IMR-90 (cell line): ENCODE data around the gene PLSCR5. TPM values are rescaled to one million over a fixed set of nuclear protein-coding genes. Genes with fewer than 3 reads are reported as not detected.
A peak's percentile ranks its signal among the peaks of the same experiment; 100 is the strongest.

Experiments used
- ATAC-seq: fragments of 200-7000 bp; cut with Tn5 transposase; 2 replicates; pipeline ENCODE4 v1.9.1; 2020; ENCODE audit warnings: low read depth, mild to moderate bottlenecking, moderate library complexity
- BruUV-seq: library from RNA; stranded (reverse); fragments of 400-500 nt; replicated peaks from 2 replicates; lab custom pipeline; 2021; lab: Mats Ljungman, UMichigan
- CTCF ChIA-PET: fragments of 300-600 bp; formaldehyde crosslinking; extraction: SDS; loops from one replicate; lab custom pipeline; 2021; ENCODE audit warnings: antibody characterized with exemption; lab: Yijun Ruan, JAX
- POLR2A ChIA-PET: fragments of 300-600 bp; sonication (Branson Sonifier 250); formaldehyde crosslinking; loops from one replicate; lab custom pipeline; 2022; ENCODE audit warnings: antibody characterized with exemption; ENCODE audit not compliant: unreplicated experiment; lab: Charles Lee
- DNase-seq: peaks from one replicate; pipeline ENCODE4 v3.0.0; 2013
- H2AFZ ChIP-seq: replicated peaks from 2 replicates; pipeline ENCODE3; 2013; ENCODE audit warnings: low read length, mild to moderate bottlenecking; ENCODE audit not compliant: poor library complexity
- H2AK5ac ChIP-seq: 2 replicates; pipeline ENCODE4 v1.6.1; 2013; ENCODE audit warnings: low read depth, low read length, inconsistent platforms
- H2AK9ac ChIP-seq: replicated peaks from 2 replicates; pipeline ENCODE3; 2013; ENCODE audit warnings: mild to moderate bottlenecking, low read depth, low read length, moderate library complexity; ENCODE audit not compliant: poor library complexity
- H2BK120ac ChIP-seq: 2 replicates; pipeline ENCODE4 v1.6.1; 2013; ENCODE audit warnings: low read depth, low read length, inconsistent platforms
- H2BK15ac ChIP-seq: 3 replicates; pipeline ENCODE4 v1.6.1; 2013; ENCODE audit warnings: low read depth, low read length, inconsistent platforms
- H2BK20ac ChIP-seq: 2 replicates; pipeline ENCODE4 v1.6.1; 2013; ENCODE audit warnings: low read depth, mild to moderate bottlenecking, inconsistent platforms, low read length, moderate library complexity
- H2BK5ac ChIP-seq: 2 replicates; pipeline ENCODE4 v1.6.1; 2013; ENCODE audit warnings: mild to moderate bottlenecking, low read depth, low read length, inconsistent platforms; ENCODE audit not compliant: poor library complexity, severe bottlenecking
- H3K14ac ChIP-seq: replicated peaks from 2 replicates; pipeline ENCODE4 v1.6.1; 2013; ENCODE audit warnings: low read depth, low read length, inconsistent platforms
- H3K18ac ChIP-seq: 2 replicates; pipeline ENCODE4 v1.6.1; 2013; ENCODE audit warnings: low read depth, low read length, control low read depth
- H3K23ac ChIP-seq: 2 replicates; pipeline ENCODE4 v1.6.1; 2013; ENCODE audit warnings: low read depth, low read length, inconsistent platforms
- H3K27ac ChIP-seq: 2 replicates; pipeline ENCODE4 v1.5.1; 2013; ENCODE audit warnings: mild to moderate bottlenecking, control low read depth, low read length; ENCODE audit not compliant: insufficient read depth
- H3K27me3 ChIP-seq: 2 replicates; pipeline ENCODE4 v1.6.1; 2013; ENCODE audit warnings: low read length; ENCODE audit not compliant: control insufficient read depth, insufficient read depth
- H3K36me3 ChIP-seq: 2 replicates; pipeline ENCODE4 v1.6.1; 2013; ENCODE audit warnings: low read length, mixed read lengths; ENCODE audit not compliant: control insufficient read depth, insufficient read depth
- H3K4ac ChIP-seq: 2 replicates; pipeline ENCODE4 v1.6.1; 2013; ENCODE audit warnings: low read depth, low read length, inconsistent platforms
- H3K4me1 ChIP-seq: 2 replicates; pipeline ENCODE4 v1.6.1; 2013; ENCODE audit warnings: low read length, mixed read lengths; ENCODE audit not compliant: control insufficient read depth, insufficient read depth
- H3K4me2 ChIP-seq: 2 replicates; pipeline ENCODE4 v1.6.1; 2013; ENCODE audit warnings: low read depth, mild to moderate bottlenecking, control low read depth, low read length, moderate library complexity
- H3K4me3 ChIP-seq: 2 replicates; pipeline ENCODE4 v1.5.1; 2013; ENCODE audit warnings: low read depth, mild to moderate bottlenecking, control low read depth, low read length, moderate library complexity; ENCODE audit not compliant: insufficient read depth
- H3K56ac ChIP-seq: 2 replicates; pipeline ENCODE4 v1.6.1; 2013; ENCODE audit warnings: low read length, inconsistent platforms; ENCODE audit not compliant: insufficient read depth; ENCODE audit errors: extremely low read depth
- H3K79me1 ChIP-seq, 2 experiments: 2 replicates each; pipeline ENCODE4 v1.6.1; 2013; ENCODE audit warnings: low read length in 2 of 2, inconsistent platforms in 1 of 2, low read depth in 1 of 2
- H3K9ac ChIP-seq: 2 replicates; pipeline ENCODE4 v1.6.1; 2013; ENCODE audit warnings: low read depth, low read length, control low read depth
- H3K9me1 ChIP-seq: 2 replicates; pipeline ENCODE4 v1.6.1; 2013; ENCODE audit warnings: low read length, inconsistent platforms; ENCODE audit not compliant: insufficient read depth
- H3K9me3 ChIP-seq: 2 replicates; pipeline ENCODE4 v1.6.1; 2013; ENCODE audit warnings: low read length; ENCODE audit not compliant: control insufficient read depth, insufficient read depth
- H4K20me1 ChIP-seq: 2 replicates; pipeline ENCODE4 v1.6.1; 2013; ENCODE audit warnings: low read length, inconsistent platforms; ENCODE audit not compliant: insufficient read depth
- H4K5ac ChIP-seq: 2 replicates; pipeline ENCODE4 v1.6.1; 2013; ENCODE audit warnings: mild to moderate bottlenecking, low read depth, low read length, control low read depth
- H4K8ac ChIP-seq, 2 experiments: 2 replicates each; pipeline ENCODE4 v1.6.1; 2013; ENCODE audit warnings: low read depth in 2 of 2, low read length in 2 of 2, control low read depth in 1 of 2, inconsistent platforms in 1 of 2
- H4K91ac ChIP-seq: 2 replicates; pipeline ENCODE4 v1.6.1; 2013; ENCODE audit warnings: low read depth, low read length, inconsistent platforms; ENCODE audit not compliant: insufficient read depth
- CHD1 ChIP-seq: IDR thresholded peaks from 2 replicates; pipeline ENCODE4 v1.6.1; 2012; ENCODE audit warnings: low read depth, low read length, improper control_type of control experiment
- CTCF ChIP-seq: conservative IDR thresholded peaks from 2 replicates; pipeline ENCODE4 v1.5.1; 2012; ENCODE audit warnings: mild to moderate bottlenecking, low read depth, low read length, improper control_type of control experiment
- FOS ChIP-seq: fragments of 150-350 bp; IDR thresholded peaks from 2 replicates; pipeline ENCODE4 v1.6.1; 2016; ENCODE audit warnings: low read depth, low read length
- MAZ ChIP-seq: IDR thresholded peaks from 2 replicates; pipeline ENCODE4 v1.6.1; 2012; ENCODE audit warnings: low read depth, mild to moderate bottlenecking, low read length, improper control_type of control experiment, moderate library complexity, borderline replicate concordance
- dilution Hi-C: fragments of 300-500 bp; cut with HindIII; formaldehyde crosslinking; loops from one replicate; pipeline ENCODE4 v1.14.3; 2018; ENCODE audit warnings: low sequenced_read_pairs; ENCODE audit not compliant: unreplicated experiment
- in situ Hi-C: fragments of 300-500 bp; cut with MboI; formaldehyde crosslinking; loops from 3 replicates; pipeline ENCODE4 v1.14.3; 2019; ENCODE audit warnings: low sequenced_read_pairs, inconsistent platforms, mixed read lengths
- intact Hi-C: fragments of 100-400 bp; cut with micrococcal nuclease; formaldehyde crosslinking; loops from 2 replicates; pipeline ENCODE4 v1.10.0; 2022
- microRNA-seq, 2 experiments: library from miRNA; stranded (forward) in 1 of 2; unstranded in 1 of 2; fragments of 10-50 nt in 1 of 2; fragments of <30 nt in 1 of 2; gene quantifications in 1 of 2; microRNA quantifications in 1 of 2; one replicate each; pipeline versions ENCODE3 to v1.1.0; 2013 to 2020; ENCODE audit not compliant: insufficient read depth in 1 of 2, insufficient read length in 1 of 2, unreplicated experiment in 1 of 2
- polyA plus RNA-seq, 3 experiments: library from polyadenylated mRNA; depleted of rRNA; stranded (reverse); fragments of >200 nt; gene quantifications; 2 replicates each; pipeline ENCODE4 v1.2.3, GENCODE V29; 2012; ENCODE audit warnings: low replicate concordance in 1 of 3
- small RNA-seq, 5 experiments: library from RNA; depleted of rRNA; stranded (forward); fragments of <200 nt; gene quantifications; one replicate each; pipeline ENCODE3, GENCODE V24; 2012
- total RNA-seq: library from RNA; depleted of rRNA; stranded (reverse); fragments of >200 nt; gene quantifications from 2 replicates; pipeline ENCODE4 v1.2.3, GENCODE V29; 2012; rRNA removed

PLSCR5 gene
- total and polyA plus RNA-seq, 2 of the 4 experiments (the other 2 are of a cell fraction) = not detected

- DNase-seq (no peak), ATAC-seq (peak; percentile 68)
- no peak overlapping the region for H2AK9ac ChIP-seq
- in situ Hi-C loops = no loop called here
- H3K27ac ChIP-seq = peak overlapping the region; percentile 26; the same call in 1 of the 2 replicates
- no peaks in the 10 kb centered on the region; the same call in 1 of the 2 replicates for H3K9me3 ChIP-seq
- no peak overlapping the region for H2AK5ac ChIP-seq
- no peak overlapping the region for H3K4me3 ChIP-seq
- no peak overlapping the region for H2AFZ ChIP-seq
- peaks cover 8% of the 10 kb centered on the region for H3K36me3 ChIP-seq
- H4K20me1 ChIP-seq = no peaks in the 10 kb centered on the region
- H3K4me2 ChIP-seq = peak overlapping the region; percentile 39
- no peak overlapping the region for H3K23ac ChIP-seq
- CTCF ChIA-PET = no interaction called here
- TF ChIP-seq CHD1 (no peak), CTCF (no peak), FOS (no peak), MAZ (no peak)
- H2BK20ac ChIP-seq = peak overlapping the region; percentile 4; the same call in 1 of the 2 replicates
- H3K27me3 ChIP-seq = no peaks in the 10 kb centered on the region
- peak overlapping the region; percentile 68 for H4K5ac ChIP-seq
- H3K18ac ChIP-seq = peak overlapping the region; percentile 78; the same call in 1 of the 2 replicates
- no peak overlapping the region for H3K56ac ChIP-seq
- H3K4me1 ChIP-seq = peaks cover 7% of the 10 kb centered on the region; the same call in 1 of the 2 replicates
- intact Hi-C loops = no loop called here
- no peak overlapping the region; the same call in 1 of the 2 replicates for H2BK120ac ChIP-seq
- H3K14ac ChIP-seq = no peak overlapping the region
- no peak overlapping the region for H2BK5ac ChIP-seq
- dilution Hi-C loops = no loop called here
- H4K91ac ChIP-seq = no peak overlapping the region
- no peak overlapping the region for H2BK15ac ChIP-seq
- H3K79me1 ChIP-seq = peaks cover 10 to 26% of the 10 kb centered on the region in 2 experiments
- BruUV-seq = no TSS peak
- H4K8ac ChIP-seq = no peak overlapping the region
- H3K9ac ChIP-seq = no peak overlapping the region
- H3K9me1 ChIP-seq = peaks cover under 1% of the 10 kb centered on the region; the same call in 1 of the 2 replicates
- H3K4ac ChIP-seq = no peak overlapping the region
- POLR2A ChIA-PET = no interaction called here
These were observed 68.5 kb downstream of the PLSCR5 start for GRCh38 chr3:146536681-146537080.

Small RNA genes within 50 kb of the gene (microRNA-seq; reads per million reads assigned to microRNA genes)
- not detected for gene RNU6-428P (ENCODE audit: insufficient read depth, insufficient read length)

Small RNA genes within 50 kb of the gene (small RNA-seq; reads per million reads assigned to genes)
- gene RNU6-428P = 0 to 13.9 (median 0.17) reads per million in 5 experiments

Other genes with a start within 250 kb of the PLSCR5 start
- not detected in 2 replicates for gene PLSCR2, start 135.8 kb downstream of the PLSCR5 start, total RNA-seq
- gene PLSCR2, start 135.8 kb downstream of the PLSCR5 start, polyA plus RNA-seq (2012; rRNA removed) = not detected in 2 replicates
- 5.6 and 11.7 TPM in 2 replicates for gene PLSCR1, start 60.7 kb downstream of the PLSCR5 start, total RNA-seq
- gene PLSCR1, start 60.7 kb downstream of the PLSCR5 start, polyA plus RNA-seq (2012; rRNA removed) = 11.5 and 13.2 TPM in 2 replicates